ENCODE data around the gene FAM124A.

FAM124A gene

GRCh38 chr13:51221108-51221507 lies 1.1 kb upstream of the FAM124A start:
- DNase-seq (ENCODE audit: low read depth) = no peak

- no peak for DNase-seq (ENCODE audit: low read depth)
Measured at GRCh38 chr13:51221674-51222036, 543 bp upstream of the FAM124A start.

- no peak for DNase-seq (ENCODE audit: low read depth)
Measured at GRCh38 chr13:51222686-51223559, 725 bp downstream of the FAM124A start.

GRCh38 chr13:51223560-51224270 lies 1.5 kb downstream of the FAM124A start:
- no peak for DNase-seq (ENCODE audit: low read depth)

GRCh38 chr13:51225029-51225428 lies 2.8 kb downstream of the FAM124A start:
- DNase-seq (ENCODE audit: low read depth) = no peak

- no peak for DNase-seq (ENCODE audit: low read depth)
Measured at GRCh38 chr13:51227404-51227803, 5.2 kb downstream of the FAM124A start.

GRCh38 chr13:51229101-51229719 lies 7.0 kb downstream of the FAM124A start:
- DNase-seq (ENCODE audit: low read depth) = no peak

GRCh38 chr13:51229731-51230130 lies 7.5 kb downstream of the FAM124A start:
- no peak for DNase-seq (ENCODE audit: low read depth)

- no peak for DNase-seq (ENCODE audit: low read depth)
Measured at GRCh38 chr13:51230477-51231105, 8.4 kb downstream of the FAM124A start.

GRCh38 chr13:51231456-51231855 lies 9.3 kb downstream of the FAM124A start:
- DNase-seq (ENCODE audit: low read depth) = no peak

GRCh38 chr13:51232328-51232727 lies 10.1 kb downstream of the FAM124A start:
- DNase-seq (ENCODE audit: low read depth) = no peak

- no peak for DNase-seq (ENCODE audit: low read depth)
Measured at GRCh38 chr13:51233117-51233826, 11.1 kb downstream of the FAM124A start.

GRCh38 chr13:51234676-51235075 lies 12.5 kb downstream of the FAM124A start:
- DNase-seq (ENCODE audit: low read depth) = no peak

GRCh38 chr13:51235186-51235585 lies 13.0 kb downstream of the FAM124A start:
- DNase-seq (ENCODE audit: low read depth) = no peak

- DNase-seq (ENCODE audit: low read depth) = no peak
Measured at GRCh38 chr13:51235756-51236490, 13.7 kb downstream of the FAM124A start.

- DNase-seq (ENCODE audit: low read depth) = no peak
Measured at GRCh38 chr13:51236491-51236792, 14.2 kb downstream of the FAM124A start.

- no peak for DNase-seq (ENCODE audit: low read depth)
Measured at GRCh38 chr13:51237386-51237785, 15.2 kb downstream of the FAM124A start.

GRCh38 chr13:51237887-51238286 lies 15.7 kb downstream of the FAM124A start:
- no peak for DNase-seq (ENCODE audit: low read depth)

- DNase-seq (ENCODE audit: low read depth) = no peak
Measured at GRCh38 chr13:51240178-51240577, 18.0 kb downstream of the FAM124A start.

- DNase-seq (ENCODE audit: low read depth) = no peak
Measured at GRCh38 chr13:51240958-51241357, 18.8 kb downstream of the FAM124A start.

- DNase-seq (ENCODE audit: low read depth) = no peak
Measured at GRCh38 chr13:51241720-51242119, 19.5 kb downstream of the FAM124A start.

All from activated T-helper 1 cell treated with Interleukin-2 at 50 U/mL for 16 hours (primary cell).